GM18505 (cell line): Measurements from ENCODE around the gene SDR42E2.
"Not testable (repeated sequence)": the region's sequence is repeated elsewhere in the genome, so short reads cannot be mapped to it uniquely, and the experiment has no call there.

Experiments
- ATAC-seq: cut with Tn5 transposase; IDR thresholded peaks from one replicate; pipeline ENCODE4 v1.9.1; 2021; ENCODE audit not compliant: unreplicated experiment
- POLR2A ChIP-seq: IDR thresholded peaks from 4 replicates; pipeline ENCODE4 v1.6.1; 2011; ENCODE audit warnings: borderline replicate concordance; ENCODE audit not compliant: insufficient read depth, insufficient read length; ENCODE audit errors: extremely low read depth

The SDR42E2 gene

GRCh38 chr16:22190776-22191531 lies 28.6 kb downstream of the SDR42E2 start:
- peak; percentile 71 for TF ChIP-seq POLR2A
- peak; percentile 52 for ATAC-seq

GRCh38 chr16:22191532-22192260 lies 29.4 kb downstream of the SDR42E2 start:
- TF ChIP-seq POLR2A, result peak; percentile 34
- no peak for ATAC-seq

GRCh38 chr16:22192261-22193062 lies 30.2 kb downstream of the SDR42E2 start:
- peak; percentile 17 for TF ChIP-seq POLR2A
- ATAC-seq, result no peak

GRCh38 chr16:22193063-22193411 lies 30.7 kb downstream of the SDR42E2 start:
- TF ChIP-seq POLR2A, result no peak
- no peak for ATAC-seq

GRCh38 chr16:22194707-22195444 lies 32.6 kb downstream of the SDR42E2 start:
- TF ChIP-seq POLR2A, result no peak
- no peak for ATAC-seq

GRCh38 chr16:22195445-22195694 lies 33.1 kb downstream of the SDR42E2 start:
- TF ChIP-seq POLR2A, result no peak
- ATAC-seq, result no peak

GRCh38 chr16:22195695-22196558 lies 33.6 kb downstream of the SDR42E2 start:
- ATAC-seq, result no peak
- TF ChIP-seq POLR2A, result peak; percentile 52

GRCh38 chr16:22196559-22197168 lies 34.4 kb downstream of the SDR42E2 start:
- not testable (repeated sequence) for ATAC-seq

GRCh38 chr16:22198547-22199293 lies 36.4 kb downstream of the SDR42E2 start:
- TF ChIP-seq POLR2A, result no peak
- ATAC-seq, result no peak

GRCh38 chr16:22202261-22202637 lies 39.9 kb downstream of the SDR42E2 start:
- ATAC-seq, result no peak
- no peak for TF ChIP-seq POLR2A

- no peak for TF ChIP-seq POLR2A
- no peak for ATAC-seq
Observed at GRCh38 chr16:22203091-22203490, 40.8 kb downstream of the SDR42E2 start.
